GM19438 (cell line): ENCODE data around the gene TRMU.
"Not testable (repeated sequence)": the region's sequence is repeated elsewhere in the genome, so short reads cannot be mapped to it uniquely, and the experiment has no call there.

Experiments
- ATAC-seq: cut with Tn5 transposase; IDR thresholded peaks from one replicate; pipeline ENCODE4 v1.9.1; 2021; ENCODE audit warnings: low read depth; ENCODE audit not compliant: unreplicated experiment

Gene TRMU

DNA sequence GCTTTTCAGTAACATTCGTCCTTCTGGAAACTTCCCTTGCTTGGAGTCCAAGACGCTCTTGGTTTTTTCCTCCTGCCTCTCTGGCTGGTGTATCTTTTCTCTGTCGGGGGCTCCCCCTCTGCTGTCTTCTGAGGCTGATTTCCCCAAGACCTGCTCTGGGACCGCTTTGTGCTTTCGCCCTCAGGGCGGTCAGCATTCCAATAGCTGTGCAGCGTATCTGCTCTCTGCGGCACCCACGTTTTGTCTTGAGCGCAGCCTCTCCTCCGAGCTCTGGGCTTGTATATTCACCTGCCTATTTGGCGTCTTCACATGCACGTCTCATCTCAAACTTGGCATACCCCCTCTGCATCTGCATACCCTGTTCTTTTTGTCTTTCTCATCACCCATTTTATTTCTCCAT lies 36.4 kb upstream of the TRMU start:
- ATAC-seq: no peak

GRCh38 chr22:46300491-46300890 lies 35.0 kb upstream of the TRMU start:
- ATAC-seq: no peak

DNA sequence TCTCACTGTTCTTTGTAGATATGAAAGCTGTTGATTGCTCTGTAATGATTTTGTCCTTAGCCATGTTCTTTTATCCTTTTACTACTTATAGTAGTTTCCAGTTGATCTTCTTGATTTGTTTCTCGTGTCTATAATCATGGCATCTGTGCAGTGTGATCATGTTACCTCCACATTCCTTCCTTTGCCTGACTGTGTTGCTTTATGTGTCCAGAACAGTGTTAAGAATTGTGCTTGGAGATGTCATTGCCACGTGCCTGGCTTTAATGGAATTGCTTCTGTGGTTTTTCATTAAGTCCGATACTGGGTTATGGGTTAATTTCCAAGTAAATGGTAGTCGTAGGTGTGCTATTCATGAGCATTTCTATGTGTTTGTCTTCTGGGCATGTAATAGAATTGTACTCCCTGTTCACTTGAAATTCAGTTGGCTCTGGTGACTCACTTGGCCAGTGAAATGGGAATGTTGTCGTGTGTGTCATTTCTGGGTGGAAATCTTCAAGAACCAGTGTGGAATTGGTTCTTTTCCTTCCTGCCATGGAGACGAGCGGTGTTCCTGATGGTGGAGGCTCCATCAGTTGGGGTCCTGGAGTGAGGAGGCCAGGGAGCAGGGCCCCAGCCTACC lies 32.1 kb upstream of the TRMU start:
- no peak for ATAC-seq

DNA sequence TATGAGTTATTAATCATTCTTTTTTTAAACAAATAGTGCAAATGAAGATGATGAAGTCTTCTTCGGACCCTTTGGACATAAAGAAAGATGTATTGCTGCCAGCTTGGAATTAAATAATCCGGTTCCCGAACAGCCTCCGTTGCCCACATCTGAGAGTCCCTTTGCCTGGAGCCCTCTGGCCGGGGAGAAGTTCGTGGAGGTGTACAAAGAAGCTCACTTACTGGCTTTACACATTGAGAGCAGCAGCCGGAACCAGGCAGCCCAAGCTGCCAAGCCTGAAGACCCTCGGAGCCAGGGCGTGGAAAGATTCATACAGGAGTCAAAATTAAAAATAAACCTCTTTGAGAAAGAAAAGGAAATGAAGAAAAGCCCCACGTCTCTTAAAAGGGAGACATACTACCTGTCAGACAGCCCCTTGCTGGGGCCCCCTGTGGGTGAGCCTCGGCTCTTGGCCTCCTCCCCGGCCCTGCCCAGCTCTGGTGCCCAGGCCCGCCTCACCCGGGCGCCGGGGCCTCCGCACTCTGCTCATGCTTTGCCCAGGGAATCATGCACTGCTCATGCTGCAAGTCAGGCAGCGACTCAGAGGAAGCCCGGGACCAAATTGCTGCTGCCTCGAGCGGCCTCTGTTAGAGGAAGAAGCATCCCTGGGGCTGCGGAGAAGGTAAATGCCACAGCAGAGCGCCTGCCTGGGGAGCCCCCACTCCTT lies 27.1 kb upstream of the TRMU start:
- no peak for ATAC-seq

- ATAC-seq: no peak
Measured at GRCh38 chr22:46309526-46310085, 25.9 kb upstream of the TRMU start.

GRCh38 chr22:46312056-46312455 lies 23.5 kb upstream of the TRMU start:
- ATAC-seq: no peak

GRCh38 chr22:46312848-46313247 lies 22.7 kb upstream of the TRMU start:
- not testable (repeated sequence) for ATAC-seq

- no peak for ATAC-seq
Measured at GRCh38 chr22:46315976-46316375, 19.5 kb upstream of the TRMU start.

- ATAC-seq: no peak
Measured at GRCh38 chr22:46317646-46318045, 17.9 kb upstream of the TRMU start.

GRCh38 chr22:46318576-46318975 lies 16.9 kb upstream of the TRMU start:
- no peak for ATAC-seq

DNA sequence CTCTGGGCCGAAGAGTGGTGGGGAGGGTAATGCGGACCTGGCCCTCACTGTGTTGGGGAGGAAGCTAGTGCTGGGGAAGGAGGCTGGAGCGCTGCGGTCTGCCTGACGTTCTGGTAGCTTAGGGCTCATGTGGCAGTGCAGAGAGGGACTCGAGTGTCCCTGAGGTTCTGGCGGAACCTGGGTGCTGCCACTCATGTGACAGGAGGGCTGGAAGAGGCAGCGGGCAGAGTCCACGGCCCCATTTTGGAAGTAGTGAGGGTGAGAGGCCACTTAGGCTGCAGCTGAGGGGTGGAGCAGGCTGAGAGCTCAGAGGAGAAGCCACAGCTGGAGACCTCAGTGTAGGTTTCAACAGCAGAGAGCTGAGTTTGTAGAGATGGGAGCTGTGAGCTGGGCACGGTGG lies 16.2 kb upstream of the TRMU start:
- no peak for ATAC-seq

DNA sequence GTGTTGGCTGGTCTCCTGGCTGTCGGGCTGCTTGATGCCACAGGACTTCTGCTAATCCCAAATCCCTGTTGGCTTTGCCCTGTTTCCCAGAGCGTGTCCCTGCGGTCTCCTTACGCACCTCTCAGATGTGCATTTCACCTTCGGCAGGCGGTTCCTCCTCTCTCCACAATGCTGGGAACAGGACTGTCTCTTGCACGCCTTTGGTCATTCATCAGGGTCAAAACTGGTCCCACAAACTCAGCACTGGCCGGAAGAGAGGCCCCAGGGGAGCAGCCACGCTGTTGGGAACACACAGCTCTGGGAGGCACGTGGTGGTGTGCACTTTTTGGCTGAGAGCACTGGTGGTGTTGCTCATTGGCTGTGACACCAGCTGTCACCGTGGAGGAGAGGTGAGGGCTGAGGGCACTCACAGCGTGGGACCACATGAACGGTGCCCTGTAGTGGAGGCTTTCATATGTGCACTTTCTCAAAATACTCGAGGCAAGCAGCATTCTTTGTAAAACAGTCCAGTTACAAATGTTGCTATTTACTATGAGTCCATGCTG lies 15.3 kb upstream of the TRMU start:
- ATAC-seq: no peak

GRCh38 chr22:46320716-46321386 lies 14.7 kb upstream of the TRMU start:
- no peak for ATAC-seq

DNA sequence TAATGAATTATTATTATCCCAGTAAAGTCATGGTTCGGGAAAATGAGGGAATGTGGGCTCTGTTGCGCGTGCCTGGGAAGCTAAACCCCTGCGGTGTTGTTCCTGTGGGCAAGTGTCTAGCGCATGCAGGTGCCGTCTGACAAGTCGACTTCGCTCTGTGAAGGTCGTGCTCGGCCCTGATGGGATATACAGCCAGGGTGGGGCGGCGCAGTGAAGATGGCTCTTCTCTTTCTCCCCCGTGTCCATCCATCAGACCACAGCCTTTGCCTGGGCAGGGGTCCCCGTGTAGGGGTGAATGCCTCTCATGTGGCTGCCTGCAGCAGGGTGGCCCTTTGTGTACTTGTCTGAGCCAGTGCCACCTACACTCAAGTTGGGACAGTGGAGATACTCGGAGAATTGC lies 12.8 kb upstream of the TRMU start:
- no peak for ATAC-seq

GRCh38 chr22:46323162-46323561 lies 12.4 kb upstream of the TRMU start:
- ATAC-seq: no peak

- no peak for ATAC-seq
Measured at GRCh38 chr22:46326066-46326680, 9.3 kb upstream of the TRMU start.

- ATAC-seq: no peak
Measured at GRCh38 chr22:46327691-46328465, 7.6 kb upstream of the TRMU start.

GRCh38 chr22:46328797-46329196 lies 6.7 kb upstream of the TRMU start:
- ATAC-seq: no peak

- no peak for ATAC-seq
Measured at GRCh38 chr22:46329616-46330015, 5.9 kb upstream of the TRMU start.

DNA sequence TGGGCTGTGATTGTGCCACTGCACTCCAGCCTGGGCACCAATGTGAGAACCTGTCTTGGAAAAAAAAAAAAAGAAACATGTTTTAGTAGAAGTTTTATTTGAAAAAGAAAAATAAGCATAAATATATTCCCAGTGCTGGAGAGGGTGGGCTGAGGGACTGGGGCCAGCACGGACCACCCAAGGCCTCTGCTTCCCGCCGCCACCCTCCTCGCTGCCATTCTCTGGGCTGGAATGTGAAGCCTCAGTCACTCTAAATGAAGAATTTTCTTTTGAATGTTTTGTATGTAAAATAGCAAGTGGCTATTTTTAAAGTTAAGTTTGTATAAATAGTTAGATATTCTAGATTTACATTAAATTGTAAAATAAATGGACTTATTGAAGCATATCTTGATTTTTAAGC lies 5.1 kb upstream of the TRMU start:
- ATAC-seq: no peak
